IPS-18a (cell line): ENCODE results near the gene INHBC.
"Not testable (repeated sequence)": the region's sequence is repeated elsewhere in the genome, so short reads cannot be mapped to it uniquely, and the experiment has no call there.

Experiments used
- H3K27ac ChIP-seq: one replicate; pipeline ENCODE4 v1.5.1; 2013; ENCODE audit warnings: low read length
- H3K27me3 ChIP-seq: one replicate; pipeline ENCODE4 v1.6.1; 2013; ENCODE audit warnings: mild to moderate bottlenecking, low read length; ENCODE audit not compliant: control insufficient read depth, insufficient read depth
- H3K36me3 ChIP-seq: one replicate; pipeline ENCODE4 v1.6.1; 2013; ENCODE audit warnings: low read depth, low read length; ENCODE audit not compliant: control insufficient read depth
- H3K4me1 ChIP-seq: one replicate; pipeline ENCODE4 v1.6.1; 2013; ENCODE audit warnings: low read depth, low read length; ENCODE audit not compliant: control insufficient read depth
- H3K4me3 ChIP-seq: one replicate; pipeline ENCODE4 v1.5.1; 2013; ENCODE audit warnings: low read length
- H3K9ac ChIP-seq: one replicate; pipeline ENCODE4 v1.6.1; 2013; ENCODE audit warnings: mild to moderate bottlenecking, low read length, moderate library complexity
- H3K9me3 ChIP-seq: one replicate; pipeline ENCODE4 v1.6.1; 2013; ENCODE audit warnings: low read depth, low read length; ENCODE audit not compliant: control insufficient read depth

INHBC gene

GRCh38 chr12:57430112-57430930 lies 4.3 kb upstream of the INHBC start:
- Histone ChIP-seq H3K4me1 (peaks cover 10% of the 10 kb centered on the region), H3K4me3 (peak overlapping the region; percentile 80), H3K9me3 (no peaks in the 10 kb centered on the region), H3K27me3 (no peaks in the 10 kb centered on the region), H3K27ac (peak overlapping the region; percentile 70), H3K9ac (peak overlapping the region; percentile 78), H3K36me3 (no peaks in the 10 kb centered on the region)

GRCh38 chr12:57430931-57431566 lies 3.5 kb upstream of the INHBC start, which contains the start of gene R3HDM2:
Gene R3HDM2 (minus strand): TSS chr12:57431043. CDS start chr12:57310428, 120,615 bp downstream.
- H3K4me1 ChIP-seq = peaks cover 10% of the 10 kb centered on the region
- peak within 1 kb of the TSS; percentile 70 for H3K27ac ChIP-seq
- H3K4me3 ChIP-seq = peak within 1 kb of the TSS; percentile 80
- peak within 1 kb of the TSS; percentile 78 for H3K9ac ChIP-seq
- H3K36me3 ChIP-seq = no peaks in the 10 kb centered on the region
- H3K9me3 ChIP-seq = no peaks in the 10 kb centered on the region
- no peaks in the 10 kb centered on the region for H3K27me3 ChIP-seq

GRCh38 chr12:57431654-57432188 lies 2.9 kb upstream of the INHBC start:
- Histone ChIP-seq H3K9ac (peak overlapping the region; percentile 41), H3K9me3 (no peaks in the 10 kb centered on the region), H3K4me1 (peaks cover 10% of the 10 kb centered on the region), H3K36me3 (no peaks in the 10 kb centered on the region), H3K4me3 (peak overlapping the region; percentile 59), H3K27ac (no peak overlapping the region), H3K27me3 (no peaks in the 10 kb centered on the region)

DNA sequence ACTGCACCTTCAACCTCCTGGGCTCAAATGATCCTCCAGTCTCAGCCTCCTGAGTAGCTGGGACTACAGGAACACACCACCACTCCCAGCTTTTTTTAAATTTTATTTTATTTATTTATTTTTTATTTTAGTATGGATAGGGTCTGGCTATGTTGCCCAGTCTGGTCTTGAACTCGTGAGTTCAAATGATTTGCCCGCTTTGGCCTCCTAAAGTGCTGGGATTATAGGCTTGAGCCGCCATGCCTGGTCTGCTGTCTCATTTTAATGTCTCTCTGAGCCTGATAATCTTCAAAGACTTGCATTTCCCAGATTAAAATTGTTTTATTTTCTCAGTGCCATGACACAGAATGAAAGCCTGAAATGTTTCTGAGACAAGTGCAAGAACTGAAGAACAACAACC lies 1.2 kb upstream of the INHBC start:
- Histone ChIP-seq H3K9ac (no peak overlapping the region), H3K4me1 (peaks cover 10% of the 10 kb centered on the region), H3K4me3 (no peak overlapping the region), H3K9me3 (no peaks in the 10 kb centered on the region), H3K27ac (no peak overlapping the region), H3K27me3 (no peaks in the 10 kb centered on the region), H3K36me3 (no peaks in the 10 kb centered on the region)

DNA sequence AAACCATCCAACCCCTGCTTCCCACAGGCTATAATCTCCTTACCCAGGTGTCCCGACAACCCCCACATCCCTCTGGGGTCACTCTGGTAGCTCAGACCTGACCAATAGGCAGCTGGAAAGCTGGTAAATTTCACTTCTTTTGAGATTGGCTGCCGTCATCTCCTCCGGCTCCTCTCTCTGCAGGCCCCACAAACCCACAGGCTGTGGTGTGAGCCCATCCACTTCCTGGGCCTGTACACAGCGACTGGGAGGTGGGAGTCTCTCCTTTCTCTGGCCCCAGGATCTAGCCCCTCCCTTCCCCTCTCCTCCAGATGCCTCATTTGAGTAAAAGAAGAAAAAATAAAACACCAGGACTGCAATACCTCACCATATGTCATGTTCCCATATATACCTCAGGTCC lies 709 bp downstream of the INHBC start:
- H3K27ac ChIP-seq = no peak overlapping the region

DNA sequence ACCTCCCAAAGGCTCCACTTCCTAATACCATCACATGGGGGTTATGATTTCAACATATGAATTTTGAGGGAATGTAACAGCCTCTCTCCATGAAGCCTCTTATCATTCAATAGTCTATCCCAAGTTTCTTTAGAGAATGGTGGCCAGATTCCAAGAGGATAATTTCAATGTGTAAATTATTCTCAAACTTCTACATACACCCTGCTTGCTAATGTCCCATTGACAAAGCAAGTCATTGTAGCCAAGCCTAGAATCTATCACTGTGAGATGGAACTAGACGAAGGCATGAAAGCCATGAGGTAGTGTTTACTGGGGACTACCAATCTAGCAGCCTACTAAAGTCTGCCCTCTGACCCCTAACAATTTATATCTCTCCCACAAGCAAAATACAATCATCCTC lies 3.8 kb downstream of the INHBC start:
- Histone ChIP-seq H3K9me3 (no peaks in the 10 kb centered on the region), H3K36me3 (no peaks in the 10 kb centered on the region), H3K4me1 (no peaks in the 10 kb centered on the region), H3K9ac (no peak overlapping the region), H3K4me3 (no peak overlapping the region), H3K27me3 (no peaks in the 10 kb centered on the region), H3K27ac (no peak overlapping the region)

More for the DNA sequence above, 709 bp downstream of the INHBC start:
- Histone ChIP-seq H3K27me3 (no peaks in the 10 kb centered on the region), H3K4me1 (peaks cover 6% of the 10 kb centered on the region), H3K36me3 (no peaks in the 10 kb centered on the region), H3K9me3 (no peaks in the 10 kb centered on the region), H3K4me3 (no peak overlapping the region), H3K9ac (no peak overlapping the region)

- Histone ChIP-seq H3K9me3 (no peaks in the 10 kb centered on the region), H3K27ac (no peak overlapping the region), H3K4me3 (no peak overlapping the region), H3K36me3 (no peaks in the 10 kb centered on the region), H3K9ac (no peak overlapping the region), H3K4me1 (no peaks in the 10 kb centered on the region), H3K27me3 (no peaks in the 10 kb centered on the region)
Observed at GRCh38 chr12:57439762-57440266, 5.2 kb downstream of the INHBC start.

DNA sequence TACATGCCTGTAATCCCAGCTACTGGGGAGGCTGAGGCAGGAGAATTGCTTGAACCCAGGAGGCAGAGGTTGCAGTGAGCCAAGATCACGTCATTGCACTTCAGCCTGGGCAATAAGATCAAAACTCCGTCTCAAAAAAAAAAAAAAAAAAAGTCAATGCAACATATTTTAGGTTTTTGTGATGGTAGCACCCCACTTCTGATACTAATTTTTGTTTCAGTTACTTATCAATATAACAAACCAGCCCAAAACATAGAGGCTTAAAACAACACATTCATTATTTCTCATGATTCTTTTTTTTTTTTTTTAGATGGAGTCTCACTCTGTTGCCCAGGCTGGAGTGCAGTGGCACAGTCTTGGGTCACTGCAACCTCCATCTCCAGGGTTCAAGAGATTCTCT lies 6.8 kb downstream of the INHBC start:
- H3K27me3 ChIP-seq, H3K9me3 ChIP-seq, H3K36me3 ChIP-seq, H3K9ac ChIP-seq, H3K4me1 ChIP-seq, H3K27ac ChIP-seq, H3K4me3 ChIP-seq: not testable (repeated sequence)

- H3K9ac ChIP-seq = no peak overlapping the region
- H3K27ac ChIP-seq = no peak overlapping the region
- H3K4me1 ChIP-seq = no peaks in the 10 kb centered on the region
- no peaks in the 10 kb centered on the region for H3K36me3 ChIP-seq
- H3K9me3 ChIP-seq = no peaks in the 10 kb centered on the region
- no peaks in the 10 kb centered on the region for H3K27me3 ChIP-seq
- no peak overlapping the region for H3K4me3 ChIP-seq
Observed at GRCh38 chr12:57441846-57442427, 7.4 kb downstream of the INHBC start.

- H3K4me1 ChIP-seq, H3K27ac ChIP-seq, H3K27me3 ChIP-seq, H3K9ac ChIP-seq, H3K9me3 ChIP-seq, H3K36me3 ChIP-seq, H3K4me3 ChIP-seq: not testable (repeated sequence)
Observed at GRCh38 chr12:57444337-57444736, 9.8 kb downstream of the INHBC start.

DNA sequence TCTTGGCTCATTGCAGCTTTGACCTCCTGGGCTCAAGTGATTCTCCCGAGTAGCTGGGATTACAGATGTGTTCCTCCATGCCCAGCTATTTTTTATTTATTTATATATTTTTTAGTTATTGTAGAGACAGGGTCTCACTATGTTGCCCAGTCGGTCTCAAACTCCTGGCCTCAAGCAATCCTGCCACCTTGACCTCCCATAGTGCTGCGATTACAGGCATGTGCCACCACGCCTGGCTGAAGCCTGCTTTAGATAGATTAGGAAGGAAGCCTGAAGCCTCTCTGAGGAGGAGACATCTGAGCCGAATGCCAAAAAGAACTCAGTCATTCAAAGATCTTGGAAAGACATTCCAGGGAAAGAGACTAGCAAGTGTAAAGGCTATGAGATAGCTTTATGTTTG lies 10.2 kb downstream of the INHBC start:
- no peaks in the 10 kb centered on the region for H3K4me1 ChIP-seq
- H3K9me3 ChIP-seq = no peaks in the 10 kb centered on the region
- H3K4me3 ChIP-seq = no peak overlapping the region
- no peaks in the 10 kb centered on the region for H3K36me3 ChIP-seq
- H3K27me3 ChIP-seq = no peaks in the 10 kb centered on the region
- no peak overlapping the region for H3K27ac ChIP-seq
- no peak overlapping the region for H3K9ac ChIP-seq
